BLaER1 treated with 17β-estradiol and CSF1 and Interleukin-3, amounts not matched to agents 10 nM and 100 nM (cell line): ENCODE data around the gene SNED1.

Source experiments
- H3K27ac ChIP-seq, 11 experiments: shearing (Covaris generic); formaldehyde crosslinking; 2 replicates each; pipeline ENCODE4 v1.8.1; 2022
- H3K27me3 ChIP-seq, 11 experiments: shearing (Covaris generic); formaldehyde crosslinking; 2 replicates each; pipeline ENCODE4 v1.8.1; 2022
- H3K36me3 ChIP-seq, 11 experiments: shearing (Covaris generic); formaldehyde crosslinking; 2 replicates each; pipeline ENCODE4 v1.8.1; 2022
- H3K4me1 ChIP-seq, 10 experiments: shearing (Covaris generic); formaldehyde crosslinking; 2 replicates each; pipeline ENCODE4 v1.8.1; 2022
- H3K4me2 ChIP-seq, 11 experiments: shearing (Covaris generic); formaldehyde crosslinking; 2 replicates each; pipeline ENCODE4 v1.8.1; 2022
- H3K4me3 ChIP-seq, 10 experiments: shearing (Covaris generic); formaldehyde crosslinking; 2 replicates each; pipeline ENCODE4 v1.8.1; 2022
- H3K9ac ChIP-seq, 11 experiments: shearing (Covaris generic); formaldehyde crosslinking; 2 replicates each; pipeline ENCODE4 v1.8.1; 2022
- H3K9me3 ChIP-seq, 11 experiments: shearing (Covaris generic); formaldehyde crosslinking; replicated peaks in 1 of 11; 2 replicates each; pipeline ENCODE4 v1.8.1; 2022
- H4K20me1 ChIP-seq, 11 experiments: shearing (Covaris generic); formaldehyde crosslinking; 2 replicates each; pipeline ENCODE4 v1.8.1; 2022
- Cebpa-rat ChIP-seq, 11 experiments: shearing (Covaris generic); IDR thresholded peaks; 2 replicates each; pipeline ENCODE4 v1.8.1; 2022

Gene SNED1

GRCh38 chr2:240998995-240999791, 775 bp downstream of the SNED1 start:
- H3K9ac ChIP-seq = peak overlapping the region; percentile 37 to 78 (median 68); a peak in 20 of 22 replicates
- peaks cover 25 to 55% (median 50%) of the 10 kb centered on the region in 10 experiments for H3K4me1 ChIP-seq
- peaks cover 42 to 74% (median 58%) of the 10 kb centered on the region in 11 experiments for H3K27me3 ChIP-seq
- H3K36me3 ChIP-seq = peaks cover 0 to 8% (median 4%) of the 10 kb centered on the region in 11 experiments; a peak in 4 of 22 replicates
- peak overlapping the region; percentile 89 to 99 (median 97) for H3K4me2 ChIP-seq
- peak overlapping the region; percentile 57 to 72 (median 62) for H3K4me3 ChIP-seq
- peaks cover 11 to 20% (median 12%) of the 10 kb centered on the region in 11 experiments for H3K9me3 ChIP-seq
- TF ChIP-seq Cebpa-rat (IDR thresholded peaks at IDR 0.05) = no peak
- peaks cover 0 to 54% (median 12%) of the 10 kb centered on the region in 11 experiments; a peak in 12 of 22 replicates for H4K20me1 ChIP-seq
- H3K27ac ChIP-seq = peak overlapping the region in 2 of 11 experiments; percentile 46 to 53; a peak in 2 of 22 replicates

GRCh38 chr2:240999873-241000541, 1.6 kb downstream of the SNED1 start:
- Histone ChIP-seq H3K4me2 (peak overlapping the region in 4 of 11 experiments; percentile 89 to 98 (median 96); a peak in 3 of 22 replicates), H3K27me3 (peaks cover 42 to 66% (median 56%) of the 10 kb centered on the region in 11 experiments), H4K20me1 (peaks cover 0 to 51% (median 12%) of the 10 kb centered on the region in 11 experiments; a peak in 12 of 22 replicates), H3K4me3 (no peak overlapping the region), H3K9ac (no peak overlapping the region), H3K9me3 (peaks cover 19 to 28% (median 20%) of the 10 kb centered on the region in 11 experiments), H3K4me1 (peaks cover 25 to 47% (median 42%) of the 10 kb centered on the region in 10 experiments), H3K36me3 (peaks cover 0 to 8% (median 4%) of the 10 kb centered on the region in 11 experiments; a peak in 4 of 22 replicates), H3K27ac (no peak overlapping the region)
- TF ChIP-seq Cebpa-rat (IDR thresholded peaks at IDR 0.05) = no peak

DNA sequence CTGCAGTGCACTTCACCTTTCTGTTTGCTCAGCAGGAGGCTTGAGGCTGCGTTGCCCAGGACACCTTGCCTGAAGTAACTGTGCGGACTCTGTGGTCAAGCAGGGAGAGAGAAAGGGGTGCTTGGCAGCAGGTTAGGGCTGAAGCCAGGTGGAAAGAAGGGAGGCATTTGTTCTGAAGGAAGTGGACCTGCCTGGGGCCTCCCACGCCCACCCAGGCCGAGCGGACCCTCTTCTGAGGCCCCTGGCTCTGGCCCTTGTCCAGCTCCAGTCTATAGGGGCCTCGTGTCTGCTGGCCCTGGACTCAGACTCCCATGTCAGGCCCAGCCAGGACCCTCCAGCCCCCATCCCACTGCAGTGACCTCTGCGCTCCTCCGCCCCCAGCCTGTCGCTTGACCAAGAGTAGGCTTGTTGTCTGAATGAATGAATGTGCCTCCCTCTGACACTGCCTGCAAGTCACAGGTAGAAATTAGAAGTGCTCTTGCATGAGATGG, 2.5 kb downstream of the SNED1 start:
- H4K20me1 ChIP-seq = peaks cover 0 to 45% (median 12%) of the 10 kb centered on the region in 11 experiments; a peak in 12 of 22 replicates
- H3K4me3 ChIP-seq = no peak overlapping the region
- H3K9ac ChIP-seq = no peak overlapping the region
- peaks cover 42 to 59% (median 52%) of the 10 kb centered on the region in 11 experiments for H3K27me3 ChIP-seq
- peaks cover 28 to 37% (median 29%) of the 10 kb centered on the region in 11 experiments for H3K9me3 ChIP-seq
- H3K27ac ChIP-seq = no peak overlapping the region
- peaks cover 0 to 8% (median 4%) of the 10 kb centered on the region in 11 experiments; a peak in 4 of 22 replicates for H3K36me3 ChIP-seq
- no peak for TF ChIP-seq Cebpa-rat (IDR thresholded peaks at IDR 0.05)
- no peak overlapping the region for H3K4me2 ChIP-seq
- peaks cover 16 to 38% (median 33%) of the 10 kb centered on the region in 10 experiments for H3K4me1 ChIP-seq

GRCh38 chr2:241001413-241002274, 3.2 kb downstream of the SNED1 start:
- no peak overlapping the region for H3K27ac ChIP-seq
- no peak for TF ChIP-seq Cebpa-rat (IDR thresholded peaks at IDR 0.05)
- peaks cover 9 to 32% (median 26%) of the 10 kb centered on the region in 10 experiments; a peak in 18 of 20 replicates for H3K4me1 ChIP-seq
- H3K4me3 ChIP-seq = no peak overlapping the region
- peaks cover 36 to 51% (median 45%) of the 10 kb centered on the region in 11 experiments for H3K27me3 ChIP-seq
- peaks cover 0 to 8% (median 4%) of the 10 kb centered on the region in 11 experiments; a peak in 4 of 22 replicates for H3K36me3 ChIP-seq
- peaks cover 0 to 38% (median 12%) of the 10 kb centered on the region in 11 experiments; a peak in 12 of 22 replicates for H4K20me1 ChIP-seq
- no peak overlapping the region for H3K4me2 ChIP-seq
- peaks cover 29 to 39% (median 33%) of the 10 kb centered on the region in 11 experiments for H3K9me3 ChIP-seq
- no peak overlapping the region for H3K9ac ChIP-seq

- H3K27me3 ChIP-seq = peaks cover 32 to 43% (median 38%) of the 10 kb centered on the region in 11 experiments
- peaks cover 9 to 32% (median 24%) of the 10 kb centered on the region in 10 experiments; a peak in 18 of 20 replicates for H3K4me1 ChIP-seq
- H3K9ac ChIP-seq = no peak overlapping the region
- peaks cover 29 to 39% (median 33%) of the 10 kb centered on the region in 11 experiments for H3K9me3 ChIP-seq
- peaks cover 0 to 30% (median 12%) of the 10 kb centered on the region in 11 experiments; a peak in 12 of 22 replicates for H4K20me1 ChIP-seq
- H3K4me3 ChIP-seq = no peak overlapping the region
- TF ChIP-seq Cebpa-rat (IDR thresholded peaks at IDR 0.05) = no peak
- peaks cover 0 to 8% (median 4%) of the 10 kb centered on the region in 11 experiments; a peak in 4 of 22 replicates for H3K36me3 ChIP-seq
- H3K27ac ChIP-seq = no peak overlapping the region
- no peak overlapping the region for H3K4me2 ChIP-seq
These were observed 4.0 kb downstream of the SNED1 start for GRCh38 chr2:241002275-241003046.

DNA sequence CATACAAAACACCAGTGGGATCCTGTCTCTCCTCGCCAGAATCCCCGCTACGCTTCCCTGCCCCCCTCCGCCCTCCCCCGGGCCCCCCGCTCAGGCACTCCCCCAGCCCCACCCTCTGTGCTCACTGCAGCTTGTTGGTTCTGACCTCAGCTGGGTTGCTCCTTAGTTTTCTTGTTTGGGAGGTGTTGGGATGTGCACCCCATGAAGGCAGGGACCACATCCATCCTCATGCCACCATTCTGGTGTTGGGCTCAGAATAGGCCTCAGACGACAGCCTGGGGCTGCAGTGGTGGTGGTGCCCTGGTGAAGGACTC, 4.6 kb downstream of the SNED1 start:
- H3K9me3 ChIP-seq = peaks cover 29 to 39% (median 33%) of the 10 kb centered on the region in 11 experiments
- H3K36me3 ChIP-seq = peaks cover 0 to 8% (median 4%) of the 10 kb centered on the region in 11 experiments; a peak in 4 of 22 replicates
- no peak overlapping the region for H3K4me3 ChIP-seq
- H3K9ac ChIP-seq = no peak overlapping the region
- peaks cover 0 to 25% (median 9%) of the 10 kb centered on the region in 11 experiments; a peak in 12 of 22 replicates for H4K20me1 ChIP-seq
- no peak for TF ChIP-seq Cebpa-rat (IDR thresholded peaks at IDR 0.05)
- peaks cover 6 to 32% (median 24%) of the 10 kb centered on the region in 10 experiments; a peak in 18 of 20 replicates for H3K4me1 ChIP-seq
- H3K27ac ChIP-seq = no peak overlapping the region
- H3K27me3 ChIP-seq = peaks cover 26 to 37% (median 32%) of the 10 kb centered on the region in 11 experiments
- H3K4me2 ChIP-seq = no peak overlapping the region

DNA sequence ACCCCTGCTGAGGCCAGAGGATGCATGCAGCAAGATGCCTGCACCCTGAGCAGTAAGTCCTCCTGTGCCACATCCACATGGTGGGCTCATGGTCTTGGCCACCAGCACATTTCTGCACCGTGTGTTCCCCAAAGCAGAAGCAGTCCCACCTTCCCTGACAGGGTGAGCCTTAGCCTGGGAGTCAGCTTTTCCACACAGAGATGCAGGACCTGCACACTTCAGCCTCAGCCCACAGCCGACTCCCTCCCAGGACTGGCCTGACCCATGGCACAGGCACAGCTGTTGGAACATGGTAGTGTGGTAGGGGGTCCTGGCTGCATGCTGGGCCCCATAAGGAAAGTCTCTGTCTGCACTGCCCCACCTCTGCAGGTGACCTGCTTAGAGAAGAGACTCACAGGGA, 5.0 kb downstream of the SNED1 start:
- H3K27me3 ChIP-seq = peaks cover 23 to 34% (median 29%) of the 10 kb centered on the region in 11 experiments
- H3K4me3 ChIP-seq = peak overlapping the region in 1 of 10 experiments; percentile 8; a peak in 1 of 20 replicates
- H3K36me3 ChIP-seq = peaks cover 0 to 8% (median 4%) of the 10 kb centered on the region in 11 experiments; a peak in 4 of 22 replicates
- no peak overlapping the region for H3K9ac ChIP-seq
- no peak overlapping the region for H3K27ac ChIP-seq
- peaks cover 29 to 39% (median 33%) of the 10 kb centered on the region in 11 experiments for H3K9me3 ChIP-seq
- no peak for TF ChIP-seq Cebpa-rat (IDR thresholded peaks at IDR 0.05)
- H3K4me2 ChIP-seq = no peak overlapping the region
- peaks cover 4 to 32% (median 25%) of the 10 kb centered on the region in 10 experiments; a peak in 18 of 20 replicates for H3K4me1 ChIP-seq
- peaks cover 0 to 24% (median 9%) of the 10 kb centered on the region in 11 experiments; a peak in 12 of 22 replicates for H4K20me1 ChIP-seq
